ENCODE results near the gene KCNJ10. TPM values are rescaled to one million over a fixed set of nuclear protein-coding genes. Genes with fewer than 3 reads are reported as not detected.

KCNJ10 gene
- total RNA-seq, 1 experiment from 2014 or later, result 0.08 TPM

DNA sequence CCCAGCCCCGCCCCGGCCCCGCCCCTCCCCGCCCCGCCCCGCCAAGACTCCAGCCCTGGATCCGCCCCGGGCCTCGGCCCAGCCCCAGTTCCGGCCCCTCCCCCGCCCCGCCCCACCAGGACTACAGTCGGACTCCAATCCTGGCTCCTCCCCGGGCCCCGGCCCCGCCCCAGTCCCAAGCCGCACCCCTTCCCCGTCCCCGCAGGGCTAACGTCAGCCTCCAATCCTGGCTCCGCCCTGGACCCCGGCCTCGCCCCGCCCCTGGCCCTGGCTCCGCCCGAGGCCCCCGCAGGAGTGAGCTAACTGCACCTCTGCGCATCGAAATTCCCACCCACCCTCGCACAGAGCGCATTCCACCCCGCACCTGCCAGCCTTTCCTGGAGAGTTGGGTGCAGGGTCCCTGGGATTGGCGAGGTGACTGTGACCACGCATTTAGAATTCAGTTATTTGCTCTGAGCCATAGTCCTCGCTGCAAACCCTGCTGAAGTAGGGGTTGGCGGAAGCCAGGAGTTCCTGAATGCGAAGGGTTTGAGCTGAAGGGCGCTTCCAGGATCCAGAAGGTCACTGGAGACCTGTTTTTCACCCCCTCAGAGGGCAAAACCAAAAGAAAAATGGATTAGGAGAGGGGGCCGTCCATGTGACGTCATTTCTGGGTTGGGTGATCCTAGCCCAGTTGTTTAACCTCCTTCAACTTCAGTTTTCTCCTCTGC, 29.0 kb upstream of the KCNJ10 start:
- Histone ChIP-seq H3K36me3 (ENCODE audit: control insufficient read depth, insufficient read depth, low read length) (no peaks in the 10 kb centered on the region; the same call in 1 of the 2 replicates), H3K4me1 (ENCODE audit: control insufficient read depth, insufficient read depth, low read length) (peaks cover 3% of the 10 kb centered on the region; the same call in 1 of the 2 replicates), H3K27ac (ENCODE audit: low read length) (peak overlapping the region; percentile 77), H3K27me3 (ENCODE audit: control insufficient read depth, insufficient read depth, low read length) (no peaks in the 10 kb centered on the region), H3K4me3 (ENCODE audit: low read depth in 2 of 2, low read length in 2 of 2) (peak overlapping the region; percentile 39 to 84), H3K9me3 (ENCODE audit: control insufficient read depth, insufficient read depth, low read depth, low read length) (no peaks in the 10 kb centered on the region)
- in situ Hi-C loops (cut with HindIII; ENCODE audit: low pct_unique_long_range_greater_than_20kb, low sequenced_read_pairs), result no loop called here
- BruUV-seq (replicated peaks), result no TSS peak
- TF ChIP-seq, protein P1, sequence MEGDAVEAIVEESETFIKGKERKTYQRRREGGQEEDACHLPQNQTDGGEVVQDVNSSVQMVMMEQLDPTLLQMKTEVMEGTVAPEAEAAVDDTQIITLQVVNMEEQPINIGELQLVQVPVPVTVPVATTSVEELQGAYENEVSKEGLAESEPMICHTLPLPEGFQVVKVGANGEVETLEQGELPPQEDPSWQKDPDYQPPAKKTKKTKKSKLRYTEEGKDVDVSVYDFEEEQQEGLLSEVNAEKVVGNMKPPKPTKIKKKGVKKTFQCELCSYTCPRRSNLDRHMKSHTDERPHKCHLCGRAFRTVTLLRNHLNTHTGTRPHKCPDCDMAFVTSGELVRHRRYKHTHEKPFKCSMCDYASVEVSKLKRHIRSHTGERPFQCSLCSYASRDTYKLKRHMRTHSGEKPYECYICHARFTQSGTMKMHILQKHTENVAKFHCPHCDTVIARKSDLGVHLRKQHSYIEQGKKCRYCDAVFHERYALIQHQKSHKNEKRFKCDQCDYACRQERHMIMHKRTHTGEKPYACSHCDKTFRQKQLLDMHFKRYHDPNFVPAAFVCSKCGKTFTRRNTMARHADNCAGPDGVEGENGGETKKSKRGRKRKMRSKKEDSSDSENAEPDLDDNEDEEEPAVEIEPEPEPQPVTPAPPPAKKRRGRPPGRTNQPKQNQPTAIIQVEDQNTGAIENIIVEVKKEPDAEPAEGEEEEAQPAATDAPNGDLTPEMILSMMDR (IDR thresholded peaks at IDR 0.05), result no peak
- peak; percentile 92 for ATAC-seq
- DNase-seq (ENCODE audit: low read depth, low spot score), result no peak
- POLR2A ChIA-PET, result no interaction called here
- intact Hi-C loops (cut with micrococcal nuclease; ENCODE audit: unreplicated experiment), result no loop called here
- CTCF ChIA-PET, result no interaction called here

DNA sequence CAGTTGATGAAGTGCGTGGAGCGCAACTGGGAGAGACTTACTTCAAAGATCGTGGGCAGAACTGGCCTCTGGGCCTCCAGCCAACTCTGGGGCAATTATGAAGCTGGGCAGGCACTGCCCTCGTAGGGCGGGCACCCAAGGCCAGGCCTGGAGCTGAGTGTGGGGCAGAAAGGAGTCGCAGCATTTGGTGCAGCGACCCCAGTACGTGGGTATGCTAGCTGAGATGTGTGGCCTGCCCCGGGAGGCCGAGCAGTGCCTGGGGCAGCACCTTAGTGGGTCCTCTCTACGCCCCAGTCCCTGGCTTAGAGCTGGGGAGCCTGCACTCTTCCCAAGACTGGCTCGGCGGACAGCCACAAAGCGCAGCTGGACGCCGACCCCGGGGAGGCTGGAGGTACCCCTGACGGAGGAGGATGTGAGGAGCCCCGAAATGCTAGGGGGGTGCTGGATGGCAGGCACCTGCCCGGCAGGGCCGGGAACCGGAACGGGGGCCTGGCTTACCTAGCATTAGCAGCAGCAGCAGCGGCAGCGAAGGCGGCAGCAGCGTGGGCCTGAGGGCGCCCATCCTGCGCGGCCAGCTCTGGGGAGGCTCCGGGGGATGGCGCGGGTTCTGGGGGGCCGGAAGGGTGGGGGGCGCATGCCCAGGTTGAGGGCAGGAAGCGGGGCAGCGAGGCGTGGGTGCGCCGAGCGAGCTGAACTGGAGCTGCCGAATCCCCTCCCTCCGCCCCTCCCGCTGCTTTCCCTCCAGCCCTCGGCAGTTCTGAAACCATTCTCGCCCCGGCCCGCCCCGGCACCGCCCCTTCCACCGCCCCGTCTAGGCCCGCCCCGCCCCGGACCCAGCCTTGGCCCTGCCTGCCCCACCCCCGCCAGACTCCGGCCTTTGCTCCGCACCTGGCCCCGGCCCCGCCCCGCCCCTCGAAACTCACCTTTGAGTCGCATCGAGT, 28.2 kb upstream of the KCNJ10 start, which contains the start of gene IGSF8:
IGSF8 (minus strand) TSS at position 709 of the 941 bp plus-strand sequence; CDS start at position 562, 147 bp downstream.
- Histone ChIP-seq H3K27ac (ENCODE audit: low read length) (peak within 1 kb of the TSS; percentile 77), H3K4me3 (ENCODE audit: low read depth in 2 of 2, low read length in 2 of 2) (peak within 1 kb of the TSS; percentile 60 to 84), H3K4me1 (ENCODE audit: control insufficient read depth, insufficient read depth, low read length) (peaks cover 3% of the 10 kb centered on the region; the same call in 1 of the 2 replicates), H3K36me3 (ENCODE audit: control insufficient read depth, insufficient read depth, low read length) (no peaks in the 10 kb centered on the region; the same call in 1 of the 2 replicates), H3K9me3 (ENCODE audit: control insufficient read depth, insufficient read depth, low read depth, low read length) (no peaks in the 10 kb centered on the region), H3K27me3 (ENCODE audit: control insufficient read depth, insufficient read depth, low read length) (no peaks in the 10 kb centered on the region)
- ChIA-PET CTCF (no interaction called here), POLR2A (no interaction called here)
- ATAC-seq, result peak; percentile 75
- DNase-seq (ENCODE audit: low read depth, low spot score), result no peak
- intact Hi-C loops (cut with micrococcal nuclease; ENCODE audit: unreplicated experiment) (no loop called here), in situ Hi-C loops (cut with HindIII; ENCODE audit: low pct_unique_long_range_greater_than_20kb, low sequenced_read_pairs) (no loop called here)
- no TSS peak for BruUV-seq (replicated peaks)
- TF ChIP-seq, protein P2, sequence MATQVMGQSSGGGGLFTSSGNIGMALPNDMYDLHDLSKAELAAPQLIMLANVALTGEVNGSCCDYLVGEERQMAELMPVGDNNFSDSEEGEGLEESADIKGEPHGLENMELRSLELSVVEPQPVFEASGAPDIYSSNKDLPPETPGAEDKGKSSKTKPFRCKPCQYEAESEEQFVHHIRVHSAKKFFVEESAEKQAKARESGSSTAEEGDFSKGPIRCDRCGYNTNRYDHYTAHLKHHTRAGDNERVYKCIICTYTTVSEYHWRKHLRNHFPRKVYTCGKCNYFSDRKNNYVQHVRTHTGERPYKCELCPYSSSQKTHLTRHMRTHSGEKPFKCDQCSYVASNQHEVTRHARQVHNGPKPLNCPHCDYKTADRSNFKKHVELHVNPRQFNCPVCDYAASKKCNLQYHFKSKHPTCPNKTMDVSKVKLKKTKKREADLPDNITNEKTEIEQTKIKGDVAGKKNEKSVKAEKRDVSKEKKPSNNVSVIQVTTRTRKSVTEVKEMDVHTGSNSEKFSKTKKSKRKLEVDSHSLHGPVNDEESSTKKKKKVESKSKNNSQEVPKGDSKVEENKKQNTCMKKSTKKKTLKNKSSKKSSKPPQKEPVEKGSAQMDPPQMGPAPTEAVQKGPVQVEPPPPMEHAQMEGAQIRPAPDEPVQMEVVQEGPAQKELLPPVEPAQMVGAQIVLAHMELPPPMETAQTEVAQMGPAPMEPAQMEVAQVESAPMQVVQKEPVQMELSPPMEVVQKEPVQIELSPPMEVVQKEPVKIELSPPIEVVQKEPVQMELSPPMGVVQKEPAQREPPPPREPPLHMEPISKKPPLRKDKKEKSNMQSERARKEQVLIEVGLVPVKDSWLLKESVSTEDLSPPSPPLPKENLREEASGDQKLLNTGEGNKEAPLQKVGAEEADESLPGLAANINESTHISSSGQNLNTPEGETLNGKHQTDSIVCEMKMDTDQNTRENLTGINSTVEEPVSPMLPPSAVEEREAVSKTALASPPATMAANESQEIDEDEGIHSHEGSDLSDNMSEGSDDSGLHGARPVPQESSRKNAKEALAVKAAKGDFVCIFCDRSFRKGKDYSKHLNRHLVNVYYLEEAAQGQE (IDR thresholded peaks at IDR 0.05; ENCODE audit: insufficient read depth in 1 of 2, low read depth in 2 of 2, low read length in 1 of 2), result no peak
- TF ChIP-seq SIN3A (IDR thresholded peaks at IDR 0.05; ENCODE audit: borderline replicate concordance, insufficient read depth, low read depth, low read length), result 0 out of 2 replicates have a peak, but pooled peaks have one; percentile 21
